HepG2 (cell line): ENCODE measurements around the gene CNTN2. TPM values are rescaled to one million over a fixed set of nuclear protein-coding genes. Genes with fewer than 3 reads are reported as not detected.

ENCODE experiments used
- ATAC-seq: fragments of 200-7000 bp; cut with Tn5 transposase; 3 replicates; pipeline ENCODE4 v1.9.1; 2020; ENCODE audit warnings: mild to moderate bottlenecking, moderate library complexity
- BruUV-seq: library from RNA; stranded (reverse); fragments of 400-500 nt; replicated peaks from 2 replicates; lab custom pipeline; 2021; lab: Mats Ljungman, UMichigan
- CTCF ChIA-PET: fragments of 300-600 bp; formaldehyde crosslinking; extraction: SDS; loops from one replicate; lab custom pipeline; 2021; ENCODE audit warnings: low total read pairs, inconsistent platforms, low intra/inter-chr PET ratio; lab: Yijun Ruan, JAX
- POLR2A ChIA-PET: fragments of 350-600 bp; sonication (Branson Sonifier 250); formaldehyde crosslinking; loops from one replicate; lab custom pipeline; 2020; ENCODE audit warnings: antibody characterized with exemption, inconsistent platforms; lab: Yijun Ruan, JAX
- DNase-seq: peaks from one replicate; pipeline ENCODE4 v3.0.0-alpha.2; 2015; ENCODE audit warnings: low spot score
- FAIRE-seq: peaks from 3 replicates; lab custom pipeline; 2011; peaks lifted over from hg19 to GRCh38; lab: Jason Lieb, UNC
- H2AFZ ChIP-seq: one replicate; pipeline ENCODE4 v1.6.1; 2011; ENCODE audit warnings: low read length, inconsistent platforms
- H3K27ac ChIP-seq: fragments of 300-600 bp; 3 replicates; pipeline ENCODE4 v1.8.0; 2011; ENCODE audit warnings: mixed run types, mild to moderate bottlenecking, mixed read lengths, low read length, inconsistent platforms; ENCODE audit not compliant: insufficient read depth; ENCODE audit errors: extremely low read length
- H3K27me3 ChIP-seq, 2 experiments: fragments of 200-600 bp in 1 of 2; 2 replicates in 1 of 2; 3 replicates in 1 of 2; pipeline versions ENCODE4 v1.6.0 to v1.8.0; 2011; ENCODE audit warnings: low read length in 2 of 2, mild to moderate bottlenecking in 2 of 2, moderate library complexity in 2 of 2, inconsistent platforms in 1 of 2; ENCODE audit not compliant: insufficient read depth in 2 of 2, control insufficient read depth in 1 of 2
- H3K36me3 ChIP-seq, 2 experiments: fragments of 200-600 bp in 1 of 2; replicated peaks in 1 of 2; 2 replicates in 1 of 2; 3 replicates in 1 of 2; pipeline versions ENCODE4 v1.5.1 to v1.8.0; 2011; ENCODE audit warnings: low read length in 2 of 2, inconsistent platforms in 1 of 2; ENCODE audit not compliant: insufficient read depth in 2 of 2, control insufficient read depth in 1 of 2
- H3K4me1 ChIP-seq: 2 replicates; pipeline ENCODE4 v1.5.1; 2012; ENCODE audit warnings: low read length, inconsistent platforms; ENCODE audit not compliant: insufficient read depth
- H3K4me2 ChIP-seq: 2 replicates; pipeline ENCODE4 v1.6.0; 2011; ENCODE audit warnings: low read depth, low read length, inconsistent platforms
- H3K4me3 ChIP-seq, 3 experiments: fragments of 200-600 bp in 1 of 3; sonication (generic), shearing (Covaris generic) in 1 of 3; replicated peaks in 1 of 3; 2 replicates each; pipeline ENCODE4 v1.5.1; 2011 to 2016; ENCODE audit warnings: low read length in 3 of 3, inconsistent platforms in 2 of 3, low read depth in 2 of 3, mild to moderate bottlenecking in 2 of 3, control low read depth in 1 of 3, mixed read lengths in 1 of 3; ENCODE audit not compliant: insufficient read depth in 1 of 3
- H3K79me2 ChIP-seq: one replicate; pipeline ENCODE4 v1.6.1; 2011; ENCODE audit warnings: low read length, inconsistent platforms; ENCODE audit not compliant: insufficient read depth
- H3K9ac ChIP-seq: 2 replicates; pipeline ENCODE4 v1.6.0; 2011; ENCODE audit warnings: mild to moderate bottlenecking, low read depth, low read length, inconsistent platforms; ENCODE audit not compliant: insufficient read depth
- H3K9me3 ChIP-seq: 2 replicates; pipeline ENCODE4 v1.5.1; 2012; ENCODE audit warnings: mild to moderate bottlenecking, low read length
- H4K20me1 ChIP-seq: 2 replicates; pipeline ENCODE4 v1.6.0; 2011; ENCODE audit warnings: inconsistent platforms, mild to moderate bottlenecking, low read length, moderate library complexity; ENCODE audit not compliant: insufficient read depth
- ATF2 ChIP-seq: sonication (generic); formaldehyde crosslinking; IDR thresholded peaks from 2 replicates; pipeline ENCODE4 v1.4.0; 2020; ENCODE audit warnings: missing genetic modification reagents
- EEA1 ChIP-seq: sonication (generic); formaldehyde crosslinking; IDR thresholded peaks from 2 replicates; pipeline ENCODE4 v1.5.1; 2020; ENCODE audit warnings: mild to moderate bottlenecking, missing genetic modification reagents, borderline replicate concordance
- EZH2 ChIP-seq: conservative IDR thresholded peaks from 2 replicates; pipeline ENCODE4 v1.6.1; 2012; ENCODE audit warnings: mild to moderate bottlenecking, low read depth, low read length, moderate library complexity
- KDM1A ChIP-seq: IDR thresholded peaks from 2 replicates; pipeline ENCODE4 v1.6.1; 2016; ENCODE audit warnings: missing compliant biosample characterization
- RNF2 ChIP-seq: fragments of 450-650 bp; conservative IDR thresholded peaks from 2 replicates; pipeline ENCODE4 v1.6.1; 2016; ENCODE audit warnings: low read depth
- SMARCC2 ChIP-seq: fragments of 450-650 bp; IDR thresholded peaks from 2 replicates; pipeline ENCODE4 v1.6.1; 2017; ENCODE audit warnings: antibody characterized with exemption, mild to moderate bottlenecking
- SP5 ChIP-seq: IDR thresholded peaks from 2 replicates; pipeline ENCODE4 v1.6.1; 2016; ENCODE audit warnings: low read depth, borderline replicate concordance
- ZNF232 ChIP-seq: sonication (generic); formaldehyde crosslinking; IDR thresholded peaks from 2 replicates; pipeline ENCODE4 v1.4.0; 2020; ENCODE audit warnings: missing genetic modification reagents, borderline replicate concordance
- ZNF333 ChIP-seq: sonication (generic); formaldehyde crosslinking; IDR thresholded peaks from 2 replicates; pipeline ENCODE4 v1.4.0; 2020; ENCODE audit warnings: mild to moderate bottlenecking, missing genetic modification reagents, borderline replicate concordance
- ZNF558 ChIP-seq: sonication (generic); formaldehyde crosslinking; IDR thresholded peaks from 2 replicates; pipeline ENCODE4 v1.9.0; 2022; ENCODE audit warnings: mild to moderate bottlenecking, missing genetic modification reagents, borderline replicate concordance
- ZNF652 ChIP-seq: IDR thresholded peaks from 2 replicates; pipeline ENCODE4 v1.6.1; 2016; ENCODE audit warnings: low read depth, borderline replicate concordance
- ZNF672 ChIP-seq: sonication (generic); formaldehyde crosslinking; IDR thresholded peaks from 2 replicates; pipeline ENCODE4 v1.8.1; 2022; ENCODE audit warnings: missing genetic modification reagents
- WGBS: methylation state at CpG from one replicate; pipeline ENCODE4 v1.1.6; 2017; ENCODE audit warnings: low lambda C conversion rate; 5-methylcytosine and 5-hydroxymethylcytosine counted together
- in situ Hi-C: cut with HindIII; loops from 2 replicates; pipeline ENCODE4 v1.10.0; 2017; ENCODE audit warnings: low pct_unique_long_range_greater_than_20kb; ENCODE audit not compliant: extremely low pct_ligation_motif_present
- intact Hi-C: fragments of 100-400 bp; cut with micrococcal nuclease; formaldehyde crosslinking; loops from one replicate; pipeline ENCODE4 v1.10.0; 2022; ENCODE audit not compliant: unreplicated experiment
- polyA plus RNA-seq, 8 experiments: library from polyadenylated mRNA; depleted of rRNA in 3 of 8; stranded (reverse) in 7 of 8; unstranded in 1 of 8; fragments of >200 nt; fragmentation: Illumina TruSeq in 4 of 8; extraction: Trizol in 4 of 8; gene quantifications; 2 replicates each; pipeline versions ENCODE4 v1.2.1 to v1.2.3, GENCODE V29; 2011 to 2016; ENCODE audit warnings: low read depth in 4 of 8, missing spikeins in 1 of 8, mixed read lengths in 1 of 8; ENCODE audit not compliant: insufficient read depth in 1 of 8
- total RNA-seq, 5 experiments: library from RNA; depleted of rRNA; stranded (reverse); fragments of >200 nt; fragmentation: Illumina TruSeq; extraction: Trizol; gene quantifications; 2 replicates each; pipeline ENCODE4 v1.2.3, GENCODE V29; 2016; ENCODE audit warnings: low read depth in 1 of 5
- TF ChIP-seq, protein P1 (sequence below): sonication (generic); formaldehyde crosslinking; IDR thresholded peaks from 2 replicates; pipeline ENCODE4 v1.5.1; 2020; ENCODE audit warnings: mild to moderate bottlenecking, moderate library complexity, missing genetic modification reagents
- TF ChIP-seq, protein P2 (sequence below): sonication (generic); formaldehyde crosslinking; IDR thresholded peaks from 2 replicates; pipeline ENCODE4 v1.5.0; 2020; ENCODE audit warnings: mild to moderate bottlenecking, missing genetic modification reagents, borderline replicate concordance

Gene CNTN2
- total and polyA plus RNA-seq, 2 of the 13 experiments (the other 11 are each of a cell fraction or from before 2014, with no cell fraction given) = not detected

DNA sequence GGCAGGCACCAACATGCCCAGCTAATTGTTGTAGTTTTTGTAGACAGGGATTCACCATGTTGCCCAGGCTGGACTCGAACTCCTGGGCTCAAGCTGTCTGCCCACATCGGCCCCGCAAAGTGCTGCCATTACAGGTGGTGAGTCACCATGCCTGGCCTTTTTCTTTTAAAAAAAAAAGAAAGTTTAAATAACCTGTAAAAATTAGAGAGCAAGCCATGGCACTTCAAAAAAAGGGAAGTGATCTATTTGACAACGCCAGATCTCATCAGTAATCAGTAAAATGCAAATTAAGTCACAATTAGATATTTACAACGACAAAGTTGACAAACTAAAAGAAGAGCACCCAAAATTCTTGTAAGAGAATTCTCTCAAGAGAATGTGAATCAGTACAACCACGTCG lies 81.7 kb downstream of the CNTN2 start:
- peak overlapping the region; percentile 2; the same call in 1 of the 2 replicates for H3K4me2 ChIP-seq
- H3K27me3 ChIP-seq = no peaks in the 10 kb centered on the region; a peak in 1 of 5 replicates
- POLR2A ChIA-PET = no interaction called here
- H3K4me1 ChIP-seq = peaks cover 26% of the 10 kb centered on the region
- WGBS = 30% methylated on average over 7 of the region's 7 CpGs
- no TSS peak for BruUV-seq
- no peaks in the 10 kb centered on the region for H4K20me1 ChIP-seq
- FAIRE-seq (no peak), ATAC-seq (no peak), DNase-seq (no peak)
- in situ Hi-C loops = no loop called here
- H3K9ac ChIP-seq = no peak overlapping the region
- no peaks in the 10 kb centered on the region for H3K9me3 ChIP-seq
- no peak overlapping the region for H2AFZ ChIP-seq
- TF ChIP-seq ZNF672 (CRISPR knock-in tag) (no peak), SMARCC2 (no peak), ZNF558 (CRISPR knock-in tag) (no peak), ZNF232 (CRISPR knock-in tag) (no peak), KDM1A (CRISPR knock-in tag) (no peak), SP5 (CRISPR knock-in tag) (no peak), EEA1 (CRISPR knock-in tag) (no peak), ZNF652 (no peak), RNF2 (no peak), EZH2 (no peak), ATF2 (CRISPR knock-in tag) (no peak), ZNF333 (no peak)
- TF ChIP-seq, protein P1, sequence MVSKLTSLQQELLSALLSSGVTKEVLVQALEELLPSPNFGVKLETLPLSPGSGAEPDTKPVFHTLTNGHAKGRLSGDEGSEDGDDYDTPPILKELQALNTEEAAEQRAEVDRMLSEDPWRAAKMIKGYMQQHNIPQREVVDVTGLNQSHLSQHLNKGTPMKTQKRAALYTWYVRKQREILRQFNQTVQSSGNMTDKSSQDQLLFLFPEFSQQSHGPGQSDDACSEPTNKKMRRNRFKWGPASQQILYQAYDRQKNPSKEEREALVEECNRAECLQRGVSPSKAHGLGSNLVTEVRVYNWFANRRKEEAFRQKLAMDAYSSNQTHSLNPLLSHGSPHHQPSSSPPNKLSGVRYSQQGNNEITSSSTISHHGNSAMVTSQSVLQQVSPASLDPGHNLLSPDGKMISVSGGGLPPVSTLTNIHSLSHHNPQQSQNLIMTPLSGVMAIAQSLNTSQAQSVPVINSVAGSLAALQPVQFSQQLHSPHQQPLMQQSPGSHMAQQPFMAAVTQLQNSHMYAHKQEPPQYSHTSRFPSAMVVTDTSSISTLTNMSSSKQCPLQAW (CRISPR knock-in tag) = no peak
- TF ChIP-seq, protein P2, sequence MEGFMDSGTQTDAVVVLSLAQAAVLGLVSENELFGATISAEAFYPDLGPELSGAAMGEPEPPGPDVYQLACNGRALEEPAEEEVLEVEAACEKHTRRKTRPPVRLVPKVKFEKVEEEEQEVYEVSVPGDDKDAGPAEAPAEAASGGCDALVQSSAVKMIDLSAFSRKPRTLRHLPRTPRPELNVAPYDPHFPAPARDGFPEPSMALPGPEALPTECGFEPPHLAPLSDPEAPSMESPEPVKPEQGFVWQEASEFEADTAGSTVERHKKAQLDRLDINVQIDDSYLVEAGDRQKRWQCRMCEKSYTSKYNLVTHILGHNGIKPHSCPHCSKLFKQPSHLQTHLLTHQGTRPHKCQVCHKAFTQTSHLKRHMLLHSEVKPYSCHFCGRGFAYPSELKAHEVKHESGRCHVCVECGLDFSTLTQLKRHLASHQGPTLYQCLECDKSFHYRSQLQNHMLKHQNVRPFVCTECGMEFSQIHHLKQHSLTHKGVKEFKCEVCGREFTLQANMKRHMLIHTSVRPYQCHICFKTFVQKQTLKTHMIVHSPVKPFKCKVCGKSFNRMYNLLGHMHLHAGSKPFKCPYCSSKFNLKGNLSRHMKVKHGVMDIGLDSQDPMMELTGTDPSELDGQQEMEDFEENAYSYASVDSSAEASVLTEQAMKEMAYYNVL (CRISPR knock-in tag) = no peak
- intact Hi-C loops = loop anchor here (5.0 kb wide), 2 partner anchors 133 to 193 kb away; no protein-coding TSS in a partner anchor
- CTCF ChIA-PET = no interaction called here
- no peak overlapping the region for H3K4me3 ChIP-seq
- H3K27ac ChIP-seq = no peak overlapping the region
- peaks cover 21% of the 10 kb centered on the region for H3K79me2 ChIP-seq
- no peaks in the 10 kb centered on the region for H3K36me3 ChIP-seq
